SH-SY5Y (cell line): ENCODE results near the gene HAUS7.

Experiments used
- GATA2 ChIP-seq: IDR thresholded peaks from 2 replicates; pipeline ENCODE4 v1.6.1; 2011; ENCODE audit warnings: mild to moderate bottlenecking, low read depth, low read length
- GATA3 ChIP-seq: IDR thresholded peaks from 2 replicates; pipeline ENCODE4 v1.6.1; 2011; ENCODE audit warnings: low read depth, mild to moderate bottlenecking, low read length, moderate library complexity

Gene HAUS7

GRCh38 chrX:153411255-153411987 is 59.0 kb downstream of the HAUS7 start, which contains the start of gene ZFP92:
Gene ZFP92, plus strand, starts transcription at chrX:153411472. Its CDS starts 6,851 bp downstream, at chrX:153418323.
- TF ChIP-seq GATA3 (no peak), GATA2 (no peak)

- TF ChIP-seq GATA3 (no peak), GATA2 (no peak)
Measured at GRCh38 chrX:153410888-153411254, 59.5 kb downstream of the HAUS7 start.

- no peak for TF ChIP-seq GATA3
- TF ChIP-seq GATA2 = no peak
Measured at GRCh38 chrX:153410373-153410772, 60.0 kb downstream of the HAUS7 start.

- no peak for TF ChIP-seq GATA2
- TF ChIP-seq GATA3 = no peak
Measured at GRCh38 chrX:153409414-153410101, 60.8 kb downstream of the HAUS7 start.

- TF ChIP-seq GATA2 (no peak), GATA3 (no peak)
Measured at GRCh38 chrX:153408871-153409351, 61.5 kb downstream of the HAUS7 start.

GRCh38 chrX:153408221-153408721 is 62.1 kb downstream of the HAUS7 start:
- no peak for TF ChIP-seq GATA3
- no peak for TF ChIP-seq GATA2

GRCh38 chrX:153407736-153408135 is 62.6 kb downstream of the HAUS7 start:
- TF ChIP-seq GATA3 = no peak
- TF ChIP-seq GATA2 = no peak

GRCh38 chrX:153406903-153407302 is 63.5 kb downstream of the HAUS7 start:
- no peak for TF ChIP-seq GATA2
- no peak for TF ChIP-seq GATA3

- TF ChIP-seq GATA3 (no peak), GATA2 (no peak)
Measured at GRCh38 chrX:153406011-153406410, 64.4 kb downstream of the HAUS7 start.

- TF ChIP-seq GATA2 = no peak
- TF ChIP-seq GATA3 = no peak
Measured at GRCh38 chrX:153405426-153405825, 65.0 kb downstream of the HAUS7 start.

- TF ChIP-seq GATA2 (no peak), GATA3 (no peak)
Measured at GRCh38 chrX:153401133-153401764, 69.1 kb downstream of the HAUS7 start, which contains the start of gene PNMA6E. Gene PNMA6E, minus strand, starts transcription at chrX:153401350. Its CDS starts 2,501 bp downstream, at chrX:153398849.

GRCh38 chrX:153400146-153401132 is 69.9 kb downstream of the HAUS7 start:
- no peak for TF ChIP-seq GATA2
- TF ChIP-seq GATA3 = no peak
